Activated naive CD4-positive, alpha-beta T cell treated with anti-CD3 and anti-CD28 coated beads, Interleukin-2, amount 10 ng/mL, durations not matched to agents 5 hours and 36 hours (primary cell): ENCODE results near the gene SURF6. TPM values are rescaled to one million over a fixed set of nuclear protein-coding genes. Genes with fewer than 3 reads are reported as not detected.

ENCODE experiments used
- total RNA-seq, 2 experiments: library from RNA; stranded (reverse); gene quantifications; one replicate each; pipeline ENCODE4 v1.2.3, GENCODE V29; 2021

SURF6 gene
- total RNA-seq = 10 to 100 TPM; 17.0 to 17.9 TPM

GRCh38 chr9:133335924-133336811 lies at the start of gene SURF6:
Gene SURF6 (minus strand): TSS chr9:133336188. CDS start chr9:133336132, 56 bp downstream.

GRCh38 chr9:133375724-133376654 lies 40.0 kb upstream of the SURF6 start, which contains the start of the genes STKLD1 and SURF4:
Gene STKLD1 (plus strand): TSS chr9:133376366. CDS start chr9:133376474, 108 bp downstream.
Gene SURF4 (minus strand): TSS chr9:133376060. CDS start chr9:133375969, 91 bp downstream.

GRCh38 chr9:133356391-133357091 lies 20.6 kb upstream of the SURF6 start, which contains the start of the genes SURF1 and SURF2:
Gene SURF1 (minus strand): TSS chr9:133356487. CDS start chr9:133356453, 34 bp downstream.
Gene SURF2 (plus strand): TSS chr9:133356550. CDS start chr9:133356593, 43 bp downstream.

GRCh38 chr9:133347985-133348717 lies 12.2 kb upstream of the SURF6 start, which contains the start of the genes MED22 and RPL7A:
Gene MED22 (minus strand): TSS chr9:133348131. CDS start chr9:133346662, 1,469 bp downstream.
Gene RPL7A (plus strand): TSS chr9:133348218. CDS start chr9:133348244, 26 bp downstream.

Other genes with a start within 250 kb of the SURF6 start
- 10 to 100 TPM; 82.4 to 83.8 TPM for gene RALGDS, start 214.9 kb downstream of the SURF6 start, total RNA-seq
- 1 to 10 TPM; 4.7 to 5.1 TPM for gene GBGT1, start 172.3 kb downstream of the SURF6 start, total RNA-seq
- not detected for gene OBP2B, start 126.9 kb downstream of the SURF6 start, total RNA-seq
- gene ABO, start 61.0 kb downstream of the SURF6 start, total RNA-seq = under 1 TPM; 0.22 to 0.50 TPM
- 10 to 100 TPM; 22.9 to 23.1 TPM for gene MED22, start 11.9 kb upstream of the SURF6 start, total RNA-seq
- gene RPL7A, start 12.0 kb upstream of the SURF6 start, total RNA-seq = 1,000 to 10,000 TPM; 2,499 to 2,534 TPM
- gene SURF1, start 20.3 kb upstream of the SURF6 start, total RNA-seq = 10 to 100 TPM; 38.3 to 40.0 TPM
- 10 to 100 TPM; 15.1 to 16.5 TPM for gene SURF2, start 20.4 kb upstream of the SURF6 start, total RNA-seq
- gene SURF4, start 39.9 kb upstream of the SURF6 start, total RNA-seq = 100 to 1,000 TPM; 127 to 138 TPM
- gene STKLD1, start 40.2 kb upstream of the SURF6 start, total RNA-seq = 1 to 10 TPM; 1.0 to 1.1 TPM
- 10 to 100 TPM; 22.1 to 27.4 TPM for gene REXO4, start 81.8 kb upstream of the SURF6 start, total RNA-seq
- 1 to 10 TPM; 1.6 to 1.7 TPM for gene ADAMTS13, start 86.2 kb upstream of the SURF6 start, total RNA-seq
- gene CACFD1, start 123.8 kb upstream of the SURF6 start, total RNA-seq = 1 to 10 TPM; 1.6 to 1.9 TPM
- 1 to 10 TPM; 3.0 TPM for gene SLC2A6, start 142.9 kb upstream of the SURF6 start, total RNA-seq
- gene MYMK, start 188.8 kb upstream of the SURF6 start, total RNA-seq = not detected
- not detected for gene ADAMTSL2, start 198.5 kb upstream of the SURF6 start, total RNA-seq